Ectodermal cell (in vitro differentiated cells): ENCODE measurements around the gene PHTF2.

Experiments used
- H3K27ac ChIP-seq: 2 replicates; pipeline ENCODE4 v1.7.0; 2013; ENCODE audit warnings: mild to moderate bottlenecking, low read depth, low read length; ENCODE audit not compliant: insufficient read depth, poor library complexity, severe bottlenecking
- H3K27me3 ChIP-seq: 2 replicates; pipeline ENCODE4 v1.7.0; 2013; ENCODE audit warnings: mild to moderate bottlenecking, low read length; ENCODE audit not compliant: insufficient read depth, control insufficient read depth, poor library complexity, severe bottlenecking
- H3K36me3 ChIP-seq: one replicate; pipeline ENCODE4 v1.7.0; 2013; ENCODE audit warnings: low read length; ENCODE audit not compliant: control insufficient read depth, insufficient read depth
- H3K4me1 ChIP-seq: one replicate; pipeline ENCODE4 v1.7.0; 2013; ENCODE audit warnings: low read length; ENCODE audit not compliant: control insufficient read depth, insufficient read depth
- H3K4me3 ChIP-seq: 2 replicates; pipeline ENCODE4 v1.7.0; 2013; ENCODE audit warnings: low read depth, low read length, control low read depth; ENCODE audit not compliant: insufficient read depth
- H3K9me3 ChIP-seq: 2 replicates; pipeline ENCODE4 v1.7.0; 2013; ENCODE audit warnings: mild to moderate bottlenecking, low read length, moderate library complexity; ENCODE audit not compliant: control insufficient read depth
- WGBS, 2 experiments: methylation state at CpG; one replicate each; pipeline ENCODE4 v1.1.7; 2013; ENCODE audit warnings: missing lambda C conversion rate in 2 of 2; 5-methylcytosine and 5-hydroxymethylcytosine counted together

The PHTF2 gene

DNA sequence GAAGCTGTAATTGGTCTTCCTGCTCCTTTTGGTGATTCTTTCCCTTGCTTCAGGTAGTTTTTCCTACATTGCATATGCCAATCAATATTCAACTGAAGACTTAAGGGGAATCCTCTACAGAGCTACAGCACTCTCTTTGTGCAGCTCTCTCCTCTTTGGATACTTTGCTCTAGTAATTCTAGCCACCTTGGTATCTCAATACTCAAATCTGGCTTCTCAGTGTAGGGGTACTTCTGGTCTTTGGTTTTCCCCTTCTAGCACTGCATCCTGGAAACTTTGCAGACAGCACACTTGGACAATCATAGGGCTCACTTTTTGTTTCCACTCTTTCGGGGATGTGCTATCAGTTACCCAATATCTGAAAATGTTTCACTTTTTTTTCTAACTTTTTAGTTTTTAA is 9.9 kb downstream of the PHTF2 start:
- no peak overlapping the region for H3K27ac ChIP-seq
- H3K9me3 ChIP-seq, result no peaks in the 10 kb centered on the region
- H3K4me1 ChIP-seq, result no peaks in the 10 kb centered on the region
- no peaks in the 10 kb centered on the region for H3K27me3 ChIP-seq
- H3K36me3 ChIP-seq, result no peaks in the 10 kb centered on the region
- 91 to 100% methylated on average over 1 of the region's 1 CpG for WGBS, 2 experiments
- H3K4me3 ChIP-seq, result no peak overlapping the region

DNA sequence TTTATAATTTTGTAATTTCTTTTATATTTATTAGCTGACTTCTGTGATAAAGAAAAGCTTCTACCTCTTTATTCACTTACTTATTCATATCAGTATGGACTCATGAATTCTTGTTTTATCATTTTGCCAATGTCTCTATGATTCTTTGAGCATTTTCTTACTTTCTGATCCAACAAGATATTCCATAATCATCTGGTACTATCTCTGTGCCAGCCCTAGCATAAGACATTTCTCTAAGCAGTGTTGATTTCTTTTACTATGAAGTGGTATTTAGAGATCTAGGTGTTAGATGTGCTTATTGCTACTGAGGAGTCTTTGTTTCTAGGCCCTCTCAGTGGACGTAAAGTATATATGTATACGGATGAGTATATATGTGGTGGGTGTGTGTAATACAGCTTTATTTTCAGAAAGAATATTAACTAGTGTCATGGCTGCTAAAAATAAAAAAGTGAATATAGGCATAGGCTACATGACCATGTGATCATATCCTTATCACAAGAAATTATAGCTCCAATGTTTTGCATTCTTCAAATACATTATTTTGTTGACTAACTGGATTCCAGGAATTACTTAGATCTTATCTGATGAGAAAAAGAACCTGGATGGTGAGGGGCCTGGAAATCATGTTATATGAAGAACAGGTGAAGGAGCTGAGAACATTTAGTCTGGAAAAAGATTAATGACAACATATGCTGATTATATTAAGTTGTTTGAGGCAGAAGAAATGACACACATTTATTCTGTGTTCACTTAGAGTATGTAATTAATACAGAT is 13.1 kb downstream of the PHTF2 start:
- Histone ChIP-seq H3K27ac (no peak overlapping the region), H3K36me3 (no peaks in the 10 kb centered on the region), H3K4me3 (no peak overlapping the region), H3K9me3 (no peaks in the 10 kb centered on the region), H3K27me3 (no peaks in the 10 kb centered on the region), H3K4me1 (no peaks in the 10 kb centered on the region)
- 96 to 97% methylated on average over 2 of the region's 2 CpGs for WGBS, 2 experiments

DNA sequence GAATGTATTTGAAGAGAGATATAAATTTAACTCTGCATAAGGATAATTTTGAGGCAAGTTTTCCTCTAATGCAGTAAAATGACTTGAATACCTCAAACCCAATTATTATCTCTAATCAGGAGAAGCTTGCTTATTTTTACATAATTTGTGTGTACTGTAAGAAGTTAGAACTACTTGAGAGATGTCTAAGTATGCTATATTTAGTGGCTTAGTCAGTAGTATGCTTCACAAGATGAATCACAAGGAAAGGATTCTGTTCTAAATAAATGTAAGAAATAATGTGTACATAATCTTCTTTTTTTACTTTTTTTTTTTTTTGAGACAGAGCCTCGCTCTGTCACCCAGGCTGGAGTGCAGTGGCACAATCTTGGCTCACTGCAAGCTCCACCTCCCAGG is 13.7 kb downstream of the PHTF2 start:
- no peak overlapping the region for H3K4me3 ChIP-seq
- no peaks in the 10 kb centered on the region for H3K27me3 ChIP-seq
- no peaks in the 10 kb centered on the region for H3K36me3 ChIP-seq
- H3K9me3 ChIP-seq, result no peaks in the 10 kb centered on the region
- H3K4me1 ChIP-seq, result no peaks in the 10 kb centered on the region
- 100% methylated on average over 1 of the region's 1 CpG; no CpG with 5 or more reads in 1 of the 2 experiments for whole genome bisulfite sequencing, 2 experiments
- H3K27ac ChIP-seq, result no peak overlapping the region

DNA sequence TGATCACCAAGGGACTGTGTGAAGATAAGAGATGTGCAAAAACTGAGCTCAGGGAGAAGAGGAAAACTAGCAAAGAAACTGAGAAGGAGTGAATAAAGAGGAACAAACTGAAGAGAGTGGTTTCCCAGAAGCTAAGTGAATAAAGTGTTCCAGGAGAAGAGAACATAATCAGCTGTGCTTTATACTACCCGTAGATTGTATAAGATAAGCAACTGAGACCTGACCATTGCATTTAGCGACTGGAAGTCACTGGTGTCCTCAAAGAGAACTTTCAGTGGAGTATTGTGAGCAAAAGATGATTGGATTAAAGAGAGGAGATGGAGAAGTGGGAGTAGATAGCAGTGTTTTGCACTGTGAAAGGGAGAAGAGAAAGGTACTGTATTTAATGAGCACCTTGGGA is 14.6 kb downstream of the PHTF2 start:
- H3K4me1 ChIP-seq, result no peaks in the 10 kb centered on the region
- no peaks in the 10 kb centered on the region for H3K9me3 ChIP-seq
- H3K4me3 ChIP-seq, result no peak overlapping the region
- H3K36me3 ChIP-seq, result no peaks in the 10 kb centered on the region
- no peaks in the 10 kb centered on the region for H3K27me3 ChIP-seq
- no peak overlapping the region for H3K27ac ChIP-seq
- WGBS, 2 experiments, result 95 to 96% methylated on average over 2 of the region's 2 CpGs

DNA sequence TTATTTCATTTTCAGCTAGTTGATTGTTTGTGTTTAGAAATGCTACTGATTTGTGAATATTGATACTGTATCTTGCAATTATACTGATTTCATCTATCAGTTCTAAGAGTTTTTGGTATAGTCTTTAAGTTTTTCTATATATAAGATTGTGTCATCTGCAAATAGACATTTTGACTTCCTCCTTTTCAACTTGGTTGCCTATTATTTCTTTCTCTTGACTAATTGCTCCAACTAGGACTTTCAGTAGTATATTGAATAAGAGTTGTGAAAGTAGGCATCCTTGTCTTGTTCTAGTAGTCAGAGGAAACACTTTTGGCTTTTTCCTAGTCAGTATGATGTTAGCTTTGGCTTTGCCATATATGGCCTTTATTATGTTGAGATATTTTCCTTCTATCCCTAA is 20.4 kb downstream of the PHTF2 start:
- Histone ChIP-seq H3K4me1 (no peaks in the 10 kb centered on the region), H3K36me3 (peaks cover 3% of the 10 kb centered on the region), H3K27me3 (no peaks in the 10 kb centered on the region), H3K9me3 (no peaks in the 10 kb centered on the region), H3K4me3 (no peak overlapping the region), H3K27ac (no peak overlapping the region)

DNA sequence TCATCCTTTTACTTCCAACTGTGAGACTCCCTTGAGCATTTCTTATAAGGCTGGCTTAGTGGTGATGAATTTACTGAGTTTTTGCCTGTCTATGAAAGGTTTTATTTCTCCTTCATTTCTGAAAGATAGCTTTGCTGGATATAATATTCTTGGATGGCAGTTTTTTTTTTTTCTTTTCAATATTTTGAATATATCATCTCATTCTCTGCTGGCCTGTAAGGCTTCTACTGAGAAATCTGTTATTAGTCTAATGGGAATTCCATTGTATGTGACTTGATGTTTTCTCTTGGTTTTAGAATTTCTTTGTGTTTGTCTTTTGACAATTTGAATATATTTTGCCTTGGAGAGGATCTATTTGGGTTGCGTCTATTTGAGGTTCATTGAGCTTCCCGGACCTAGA is 22.4 kb downstream of the PHTF2 start:
- H3K4me3 ChIP-seq, result no peak overlapping the region

DNA sequence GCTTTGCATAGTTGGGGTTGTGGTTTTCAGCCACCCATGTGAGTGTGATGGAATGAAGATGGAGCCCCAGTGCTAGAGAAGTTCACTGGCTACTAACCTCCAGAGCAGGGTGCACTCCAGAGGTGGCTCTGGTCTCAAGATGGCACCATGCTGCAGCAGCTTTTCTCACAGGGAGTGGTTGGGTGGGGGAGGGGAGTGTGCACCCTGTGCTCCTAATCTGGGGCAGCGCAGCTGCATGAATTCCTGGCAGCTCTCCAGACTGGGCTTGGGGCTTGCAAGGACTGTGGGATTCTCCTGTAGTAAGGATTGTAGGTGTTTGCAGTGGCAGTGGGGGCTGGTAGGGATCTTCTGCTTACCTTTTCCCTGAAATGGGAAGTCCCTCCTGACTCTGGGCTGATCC is 23.7 kb downstream of the PHTF2 start:
- Histone ChIP-seq H3K4me1 (no peaks in the 10 kb centered on the region), H3K4me3 (no peak overlapping the region), H3K36me3 (peaks cover 3% of the 10 kb centered on the region), H3K27ac (no peak overlapping the region), H3K27me3 (no peaks in the 10 kb centered on the region), H3K9me3 (no peaks in the 10 kb centered on the region)
- 0% methylated on average over 1 of the region's 1 CpG for WGBS, 2 experiments

More for the DNA sequence above, 22.4 kb downstream of the PHTF2 start:
- WGBS, 2 experiments, result 96 to 100% methylated on average over 1 to 2 of the region's 2 CpGs
- H3K4me1 ChIP-seq, result no peaks in the 10 kb centered on the region
- peaks cover 3% of the 10 kb centered on the region for H3K36me3 ChIP-seq
- no peaks in the 10 kb centered on the region for H3K9me3 ChIP-seq
- H3K27me3 ChIP-seq, result no peaks in the 10 kb centered on the region
- no peak overlapping the region for H3K27ac ChIP-seq

DNA sequence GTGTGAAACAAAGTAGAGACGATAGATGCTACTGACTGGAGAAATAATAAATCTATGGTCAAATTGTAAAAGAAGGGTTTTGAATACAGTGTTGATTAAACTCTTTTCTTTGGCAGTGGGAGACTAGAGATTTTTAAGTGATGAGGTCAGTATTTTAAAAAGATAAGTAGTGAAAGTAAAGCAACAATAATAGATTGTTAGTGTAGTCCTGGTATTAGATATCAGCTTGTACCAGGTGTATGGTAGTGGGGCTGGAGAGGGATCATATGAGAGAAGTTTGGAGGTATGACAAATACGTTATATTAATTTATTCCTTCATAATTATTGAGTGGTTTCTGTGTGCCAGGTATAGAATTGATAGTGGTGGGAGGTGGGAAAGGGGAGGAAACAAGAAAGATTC is 25.2 kb downstream of the PHTF2 start:
- Histone ChIP-seq H3K27me3 (no peaks in the 10 kb centered on the region), H3K4me1 (no peaks in the 10 kb centered on the region), H3K9me3 (no peaks in the 10 kb centered on the region), H3K36me3 (peaks cover 3% of the 10 kb centered on the region), H3K4me3 (no peak overlapping the region), H3K27ac (no peak overlapping the region)
- WGBS, 2 experiments, result 98% methylated on average over 1 to 2 of the region's 2 CpGs

DNA sequence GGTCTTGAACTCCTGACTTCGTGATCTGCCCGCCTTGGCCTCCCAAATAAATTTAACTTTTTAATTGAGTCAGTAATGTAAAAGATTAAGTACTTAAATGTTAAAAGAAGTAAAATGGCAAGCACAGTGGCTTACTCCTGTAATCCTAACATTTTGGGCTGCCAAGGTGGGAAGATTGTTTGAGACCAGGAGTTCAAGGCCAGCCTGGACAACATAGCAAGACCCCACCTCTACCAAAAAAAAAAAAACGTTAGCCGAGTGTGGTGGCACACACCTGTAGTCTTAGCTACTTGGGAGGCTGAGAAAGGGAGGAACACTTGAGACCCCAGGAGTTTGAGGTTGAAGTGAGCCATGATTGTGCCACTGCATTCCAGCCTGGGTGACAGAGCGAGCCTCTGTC is 26.1 kb downstream of the PHTF2 start:
- H3K36me3 ChIP-seq, result peaks cover 3% of the 10 kb centered on the region
- H3K9me3 ChIP-seq, result no peaks in the 10 kb centered on the region
- no peaks in the 10 kb centered on the region for H3K27me3 ChIP-seq
- no peak overlapping the region for H3K27ac ChIP-seq
- no peak overlapping the region for H3K4me3 ChIP-seq
- H3K4me1 ChIP-seq, result no peaks in the 10 kb centered on the region
- 95 to 100% methylated on average over 4 of the region's 5 CpGs for WGBS, 2 experiments

DNA sequence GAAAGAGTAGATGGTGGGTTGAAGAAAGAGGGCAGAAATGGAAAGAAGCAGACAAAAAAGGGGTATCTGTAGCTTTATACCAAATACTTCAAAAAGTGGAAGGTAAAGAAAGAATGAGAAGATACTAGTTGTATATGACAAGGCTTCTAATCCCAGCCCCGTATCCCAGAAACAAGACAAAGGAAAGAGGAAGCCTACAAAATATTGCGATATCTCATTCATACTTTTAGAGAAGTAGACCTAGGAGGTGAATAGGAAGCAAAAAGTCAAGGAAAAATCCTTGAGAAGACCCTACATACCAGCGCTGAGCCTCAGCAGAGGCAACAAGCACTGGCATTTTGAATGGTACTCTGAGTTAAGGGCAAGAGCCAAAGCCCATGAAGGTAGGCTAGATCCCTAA is 26.6 kb downstream of the PHTF2 start:
- WGBS, 2 experiments, result 96 to 97% methylated on average over 2 to 3 of the region's 3 CpGs
- Histone ChIP-seq H3K4me1 (no peaks in the 10 kb centered on the region), H3K4me3 (no peak overlapping the region), H3K27me3 (no peaks in the 10 kb centered on the region), H3K36me3 (peaks cover 3% of the 10 kb centered on the region), H3K27ac (no peak overlapping the region), H3K9me3 (no peaks in the 10 kb centered on the region)

DNA sequence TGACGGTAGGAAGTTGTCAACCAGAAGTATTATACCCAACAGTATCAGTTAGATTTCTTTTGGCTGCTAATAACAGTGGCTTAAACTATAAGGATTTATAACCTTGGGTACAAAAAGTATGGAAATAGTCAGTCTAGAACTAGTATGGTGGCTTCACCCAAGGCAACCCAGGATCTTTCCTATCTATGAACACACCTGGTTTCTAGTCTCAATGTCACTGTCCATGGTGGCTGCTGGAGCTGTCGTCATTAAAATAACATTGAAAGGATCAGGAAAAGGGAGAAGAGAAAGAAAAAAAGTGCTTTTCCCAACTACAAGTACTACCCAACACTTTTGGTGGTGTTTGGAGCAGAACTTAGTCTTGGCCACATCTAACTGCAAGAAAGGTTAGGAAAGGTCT is 27.7 kb downstream of the PHTF2 start:
- no peak overlapping the region for H3K4me3 ChIP-seq
- 77% methylated on average over 2 of the region's 2 CpGs; no CpG with 5 or more reads in 1 of the 2 experiments for WGBS, 2 experiments
- H3K27ac ChIP-seq, result no peak overlapping the region
- no peaks in the 10 kb centered on the region for H3K9me3 ChIP-seq
- H3K4me1 ChIP-seq, result no peaks in the 10 kb centered on the region
- H3K27me3 ChIP-seq, result no peaks in the 10 kb centered on the region
- no peaks in the 10 kb centered on the region for H3K36me3 ChIP-seq
